WI38 (cell line): ENCODE data around the gene LEAP2.

Experiments
- H3K4me3 ChIP-seq: 2 replicates; pipeline ENCODE4 v1.5.1; 2011; ENCODE audit warnings: low read depth, mild to moderate bottlenecking, control low read depth, low read length
- TF ChIP-seq, protein P1 (sequence below): IDR thresholded peaks from 2 replicates; pipeline ENCODE4 v1.5.1; 2012; ENCODE audit warnings: low read depth, mild to moderate bottlenecking, control low read depth, low read length

Gene LEAP2

GRCh38 chr5:132859889-132860437 lies 13.5 kb upstream of the LEAP2 start:
- TF ChIP-seq, protein P1, sequence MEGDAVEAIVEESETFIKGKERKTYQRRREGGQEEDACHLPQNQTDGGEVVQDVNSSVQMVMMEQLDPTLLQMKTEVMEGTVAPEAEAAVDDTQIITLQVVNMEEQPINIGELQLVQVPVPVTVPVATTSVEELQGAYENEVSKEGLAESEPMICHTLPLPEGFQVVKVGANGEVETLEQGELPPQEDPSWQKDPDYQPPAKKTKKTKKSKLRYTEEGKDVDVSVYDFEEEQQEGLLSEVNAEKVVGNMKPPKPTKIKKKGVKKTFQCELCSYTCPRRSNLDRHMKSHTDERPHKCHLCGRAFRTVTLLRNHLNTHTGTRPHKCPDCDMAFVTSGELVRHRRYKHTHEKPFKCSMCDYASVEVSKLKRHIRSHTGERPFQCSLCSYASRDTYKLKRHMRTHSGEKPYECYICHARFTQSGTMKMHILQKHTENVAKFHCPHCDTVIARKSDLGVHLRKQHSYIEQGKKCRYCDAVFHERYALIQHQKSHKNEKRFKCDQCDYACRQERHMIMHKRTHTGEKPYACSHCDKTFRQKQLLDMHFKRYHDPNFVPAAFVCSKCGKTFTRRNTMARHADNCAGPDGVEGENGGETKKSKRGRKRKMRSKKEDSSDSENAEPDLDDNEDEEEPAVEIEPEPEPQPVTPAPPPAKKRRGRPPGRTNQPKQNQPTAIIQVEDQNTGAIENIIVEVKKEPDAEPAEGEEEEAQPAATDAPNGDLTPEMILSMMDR = no peak
- H3K4me3 ChIP-seq = no peak overlapping the region

- H3K4me3 ChIP-seq = no peak overlapping the region
- TF ChIP-seq, protein P1 = no peak
These were observed 12.7 kb upstream of the LEAP2 start for GRCh38 chr5:132860742-132861141.

GRCh38 chr5:132865668-132866341 lies 7.7 kb upstream of the LEAP2 start:
- TF ChIP-seq, protein P1 = no peak
- peak overlapping the region; percentile 94 for H3K4me3 ChIP-seq

- H3K4me3 ChIP-seq = peak within 1 kb of the TSS; percentile 94
- TF ChIP-seq, protein P1 = no peak
These were observed 7.0 kb upstream of the LEAP2 start, which contains the start of the genes GDF9 and UQCRQ for GRCh38 chr5:132866342-132867045. GDF9 (minus strand) TSS chr5:132866469; CDS start chr5:132864533, 1,936 bp downstream. UQCRQ (plus strand) TSS chr5:132866642; CDS start chr5:132866882, 240 bp downstream.

DNA sequence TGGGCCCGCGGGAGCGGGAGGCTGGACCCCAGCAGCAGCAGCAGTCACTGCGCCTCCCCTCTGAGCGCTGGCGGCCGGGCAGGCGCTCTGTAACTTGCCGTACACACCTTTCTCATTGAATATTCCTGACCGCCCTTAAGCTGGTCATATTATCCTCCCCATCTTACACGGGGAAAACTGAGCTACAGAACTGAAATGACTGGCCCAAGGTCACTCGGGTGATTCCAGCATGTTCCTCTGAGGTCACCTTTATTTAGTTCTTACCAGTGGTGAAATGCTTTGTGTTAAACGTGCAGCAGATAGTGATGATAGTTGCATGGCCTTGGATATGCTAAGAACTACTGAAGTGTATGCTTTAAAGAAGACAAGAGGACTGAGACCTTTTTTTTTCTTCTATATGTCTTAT lies 6.4 kb upstream of the LEAP2 start:
- peak overlapping the region; percentile 94 for H3K4me3 ChIP-seq
- TF ChIP-seq, protein P1 = no peak

DNA sequence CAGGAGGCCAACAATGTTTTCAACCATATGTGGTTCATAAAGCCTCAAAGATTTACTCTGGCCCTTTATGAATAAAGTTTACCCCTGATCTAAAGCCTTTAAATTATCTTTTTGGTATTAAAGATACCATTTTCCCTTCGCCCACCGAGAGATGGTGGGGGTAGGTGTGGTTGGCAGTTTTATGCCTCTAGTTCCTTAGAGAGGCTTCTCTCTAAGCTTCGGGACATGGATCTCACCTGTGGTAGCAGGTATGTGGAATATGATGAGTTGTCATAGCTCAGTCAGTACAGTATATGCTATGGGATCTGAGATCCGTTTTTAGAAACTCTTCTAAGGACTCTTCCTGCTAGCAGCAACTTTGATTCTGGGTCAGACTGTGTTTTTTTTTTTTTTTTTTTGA lies 4.7 kb upstream of the LEAP2 start:
- no peak overlapping the region for H3K4me3 ChIP-seq
- TF ChIP-seq, protein P1 = no peak

- no peak overlapping the region for H3K4me3 ChIP-seq
- TF ChIP-seq, protein P1 = no peak
These were observed 2.7 kb upstream of the LEAP2 start for GRCh38 chr5:132870801-132871200.
